Right lobe of liver (tissue), 4 donors: ENCODE data around the gene NF1.

Experiments
- POLR2A ChIP-seq: fragments of 450-650 bp; IDR thresholded peaks from one replicate; pipeline ENCODE4 v1.6.1; 2017; ENCODE audit warnings: antibody characterized with exemption, mild to moderate bottlenecking
- TF ChIP-seq, protein P1 (sequence below), 4 donors: fragments of 200-600 bp in 3 of 4; fragments of 450-650 bp in 1 of 4; IDR thresholded peaks; one replicate each; pipeline versions ENCODE4 v1.5.1 to v1.8.0; 2016 to 2022; ENCODE audit warnings: antibody characterized with exemption in 4 of 4, mild to moderate bottlenecking in 2 of 4
- donor health status: DM: no; HTN: no; CAD: no.
- donor health status: DM: no; HTN: no; CAD: no.
- donor health status: DM: no; HTN: yes; CAD: no.

- TF ChIP-seq POLR2A, result no peak
- TF ChIP-seq, protein P1, sequence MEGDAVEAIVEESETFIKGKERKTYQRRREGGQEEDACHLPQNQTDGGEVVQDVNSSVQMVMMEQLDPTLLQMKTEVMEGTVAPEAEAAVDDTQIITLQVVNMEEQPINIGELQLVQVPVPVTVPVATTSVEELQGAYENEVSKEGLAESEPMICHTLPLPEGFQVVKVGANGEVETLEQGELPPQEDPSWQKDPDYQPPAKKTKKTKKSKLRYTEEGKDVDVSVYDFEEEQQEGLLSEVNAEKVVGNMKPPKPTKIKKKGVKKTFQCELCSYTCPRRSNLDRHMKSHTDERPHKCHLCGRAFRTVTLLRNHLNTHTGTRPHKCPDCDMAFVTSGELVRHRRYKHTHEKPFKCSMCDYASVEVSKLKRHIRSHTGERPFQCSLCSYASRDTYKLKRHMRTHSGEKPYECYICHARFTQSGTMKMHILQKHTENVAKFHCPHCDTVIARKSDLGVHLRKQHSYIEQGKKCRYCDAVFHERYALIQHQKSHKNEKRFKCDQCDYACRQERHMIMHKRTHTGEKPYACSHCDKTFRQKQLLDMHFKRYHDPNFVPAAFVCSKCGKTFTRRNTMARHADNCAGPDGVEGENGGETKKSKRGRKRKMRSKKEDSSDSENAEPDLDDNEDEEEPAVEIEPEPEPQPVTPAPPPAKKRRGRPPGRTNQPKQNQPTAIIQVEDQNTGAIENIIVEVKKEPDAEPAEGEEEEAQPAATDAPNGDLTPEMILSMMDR (IDR thresholded peaks at IDR 0.05), result no peak
Observed at GRCh38 chr17:31254654-31255053, 159.9 kb downstream of the NF1 start.
